HG03342 (cell line): ENCODE measurements around the gene GSTA5.
"Not testable (repeated sequence)": the region's sequence is repeated elsewhere in the genome, so short reads cannot be mapped to it uniquely, and the experiment has no call there.

ENCODE experiments used
- ATAC-seq: cut with Tn5 transposase; IDR thresholded peaks from one replicate; pipeline ENCODE4 v1.9.1; 2021; ENCODE audit warnings: mild to moderate bottlenecking, moderate library complexity; ENCODE audit not compliant: unreplicated experiment

Gene GSTA5

GRCh38 chr6:52839124-52840055 lies 1.2 kb downstream of the GSTA5 start:
- peak; percentile 87 for ATAC-seq

DNA sequence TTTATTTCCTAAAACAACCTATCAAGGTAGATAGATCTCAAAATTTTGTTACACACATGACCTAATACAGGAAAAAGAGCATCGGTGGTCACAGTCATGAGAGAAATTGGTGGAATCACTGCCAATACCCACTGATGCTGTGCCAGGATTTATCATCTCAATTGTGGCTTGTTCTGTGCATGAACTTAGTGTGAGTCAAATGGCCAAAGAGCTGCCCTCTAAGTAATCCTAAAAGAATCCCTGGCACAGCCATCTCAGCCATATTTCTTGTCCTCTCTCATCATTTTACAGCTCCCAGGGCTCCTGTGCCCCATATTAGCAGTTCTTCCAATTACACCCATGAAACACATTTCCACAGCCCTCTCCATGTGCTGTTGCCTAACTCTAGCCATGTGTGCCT lies 6.1 kb downstream of the GSTA5 start:
- ATAC-seq, result no peak

DNA sequence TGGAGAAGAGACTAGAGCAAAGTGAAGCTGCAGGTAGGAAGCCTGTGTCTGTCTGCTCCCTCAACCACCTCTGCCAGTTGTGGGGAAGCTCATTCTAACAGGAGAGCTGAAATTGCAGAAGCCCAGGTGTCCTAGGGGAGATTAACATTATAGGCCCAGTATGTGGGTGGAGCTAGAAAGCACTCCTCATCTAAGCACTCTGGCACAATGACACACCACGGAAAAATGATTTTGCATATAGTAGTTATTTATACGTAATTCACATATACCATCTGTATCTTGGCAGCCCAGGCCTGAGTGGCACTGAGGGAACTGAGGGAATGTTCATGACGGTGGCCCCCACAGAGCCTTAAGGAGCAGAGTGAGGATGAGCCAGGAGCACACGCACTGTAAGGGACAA lies 9.7 kb downstream of the GSTA5 start:
- not testable (repeated sequence) for ATAC-seq

DNA sequence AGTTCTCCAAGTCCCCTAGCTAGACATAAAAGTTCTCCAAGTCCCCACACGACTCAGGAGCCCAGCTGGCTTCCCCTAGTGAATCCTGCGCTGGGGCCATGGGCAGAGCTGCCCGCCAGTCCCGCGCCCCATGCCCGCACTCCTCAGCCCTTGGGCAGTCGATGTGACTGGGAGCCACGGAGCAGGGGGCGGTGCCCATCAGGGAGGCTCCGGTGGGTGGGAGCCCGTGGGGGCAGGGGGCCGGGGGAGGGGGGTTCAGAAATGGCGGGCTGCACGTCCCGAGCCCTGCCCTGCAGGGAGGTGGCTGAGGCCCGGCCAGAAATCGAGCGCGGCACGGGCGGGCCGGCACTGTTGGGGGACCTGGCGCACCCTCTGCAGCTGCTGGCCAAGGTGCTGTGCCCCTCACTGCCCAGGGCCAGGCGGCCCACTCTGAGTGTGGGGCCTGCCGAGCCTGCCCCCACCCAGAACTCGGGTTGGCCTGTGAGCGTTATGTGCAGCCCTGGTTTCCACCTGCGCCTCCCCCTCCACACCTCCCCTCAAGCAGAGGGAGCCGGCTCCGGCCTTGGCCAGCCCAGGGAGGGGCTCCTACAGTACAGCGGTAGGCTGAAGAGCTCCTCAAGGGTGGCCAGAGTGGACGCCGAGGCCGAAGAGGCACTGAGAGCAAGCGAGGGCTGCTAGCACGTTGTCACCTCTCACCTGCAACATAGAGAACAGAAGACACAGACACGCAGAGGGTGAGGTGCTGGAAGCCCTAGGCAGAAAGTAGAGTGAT lies 11.4 kb downstream of the GSTA5 start:
- ATAC-seq, result no peak

DNA sequence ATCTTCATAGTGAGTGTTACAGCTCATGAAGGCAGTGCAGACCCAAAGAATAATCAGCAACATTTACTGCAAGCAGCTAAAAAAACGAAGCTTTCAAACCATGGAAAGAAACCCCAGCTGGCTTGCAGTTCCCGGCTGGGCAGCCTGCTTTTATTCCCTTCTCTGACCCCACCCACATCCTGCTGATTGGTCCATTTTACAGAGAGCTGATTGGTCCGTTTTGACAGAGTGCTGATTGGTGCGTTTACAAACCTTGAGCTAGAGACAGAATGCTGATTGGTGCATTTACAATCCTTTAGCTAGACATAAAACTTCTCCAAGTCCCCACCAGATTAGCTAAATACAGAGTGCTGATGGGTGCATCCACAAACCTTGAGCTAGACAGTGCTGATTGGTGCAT lies 12.0 kb downstream of the GSTA5 start:
- ATAC-seq, result not testable (repeated sequence)

DNA sequence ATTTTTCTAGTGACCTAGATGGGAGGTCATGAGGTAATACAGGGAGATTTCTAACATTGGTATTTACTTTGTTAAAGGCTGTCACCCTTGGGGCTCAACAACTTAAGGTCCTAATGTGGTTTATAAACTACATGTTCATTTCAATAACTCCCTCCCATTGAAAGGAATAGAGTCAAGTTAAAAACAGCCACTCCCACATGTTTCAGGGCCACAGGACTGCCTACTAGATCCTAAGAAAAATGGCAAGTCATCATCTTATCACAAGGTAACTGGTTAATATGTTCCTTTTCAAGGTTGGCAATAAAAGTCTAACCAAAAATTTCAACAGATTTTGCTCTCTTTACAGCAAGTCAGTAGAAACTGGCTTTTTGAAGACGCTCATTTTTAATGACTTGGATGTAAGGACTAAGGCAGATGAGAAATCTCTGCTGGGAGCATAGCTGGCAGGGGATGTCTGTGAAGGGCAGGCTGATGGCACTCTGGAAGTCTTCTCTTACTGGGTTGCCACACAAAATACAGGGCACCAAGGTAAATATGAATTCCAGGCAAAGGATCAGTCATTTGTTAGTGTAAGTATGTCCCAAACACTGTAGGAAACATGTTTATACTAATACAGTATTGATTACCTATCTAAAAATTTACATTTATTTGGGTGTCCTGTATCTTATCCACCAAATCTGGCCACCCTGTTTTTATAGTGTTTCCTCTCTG lies 13.4 kb downstream of the GSTA5 start:
- not testable (repeated sequence) for ATAC-seq

DNA sequence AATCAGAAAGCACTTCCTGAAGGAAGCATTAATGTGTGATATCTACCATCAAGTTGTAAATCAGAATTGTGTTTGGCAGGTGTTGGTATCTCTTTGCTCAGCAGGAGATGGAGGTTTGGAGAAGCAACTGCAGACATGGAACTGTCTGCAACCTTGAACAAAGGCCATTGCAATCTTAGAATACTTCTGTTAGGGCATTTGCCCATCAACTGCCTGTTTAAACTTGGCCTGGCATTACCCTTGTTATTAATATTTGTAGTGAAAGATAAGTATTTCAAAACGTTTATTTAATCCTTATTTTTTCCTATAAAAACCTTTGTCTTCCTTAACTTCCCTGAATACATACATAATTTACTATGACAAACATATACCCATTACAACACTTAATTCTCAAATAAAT lies 14.1 kb downstream of the GSTA5 start:
- no peak for ATAC-seq

GRCh38 chr6:52825900-52826459 lies 14.6 kb downstream of the GSTA5 start:
- ATAC-seq, result not testable (repeated sequence)

GRCh38 chr6:52825270-52825793 lies 15.3 kb downstream of the GSTA5 start:
- ATAC-seq, result not testable (repeated sequence)

- no peak for ATAC-seq
These were observed 18.8 kb downstream of the GSTA5 start for GRCh38 chr6:52821842-52822241.

DNA sequence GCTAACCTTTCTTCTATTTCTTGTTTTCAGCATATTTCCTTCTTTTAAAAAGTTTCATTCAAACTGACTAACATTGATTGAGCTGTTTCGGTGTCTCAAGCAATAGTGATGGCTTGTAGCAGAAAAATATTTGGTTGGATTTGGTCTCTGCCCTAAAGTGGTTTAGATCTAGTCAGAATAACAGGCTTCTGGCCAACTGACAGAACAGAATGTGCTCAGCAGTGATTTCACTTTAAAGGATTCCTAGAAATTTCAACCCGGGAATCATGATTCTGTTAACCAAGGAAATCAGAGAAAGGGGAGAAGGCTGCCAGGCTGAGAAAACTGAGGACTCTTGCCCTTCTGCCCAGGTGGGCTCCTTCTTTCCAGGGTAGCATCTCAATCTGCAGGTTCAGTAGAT lies 20.4 kb downstream of the GSTA5 start:
- ATAC-seq, result no peak

GRCh38 chr6:52815167-52816092 lies 25.2 kb downstream of the GSTA5 start:
- ATAC-seq, result peak; percentile 90

DNA sequence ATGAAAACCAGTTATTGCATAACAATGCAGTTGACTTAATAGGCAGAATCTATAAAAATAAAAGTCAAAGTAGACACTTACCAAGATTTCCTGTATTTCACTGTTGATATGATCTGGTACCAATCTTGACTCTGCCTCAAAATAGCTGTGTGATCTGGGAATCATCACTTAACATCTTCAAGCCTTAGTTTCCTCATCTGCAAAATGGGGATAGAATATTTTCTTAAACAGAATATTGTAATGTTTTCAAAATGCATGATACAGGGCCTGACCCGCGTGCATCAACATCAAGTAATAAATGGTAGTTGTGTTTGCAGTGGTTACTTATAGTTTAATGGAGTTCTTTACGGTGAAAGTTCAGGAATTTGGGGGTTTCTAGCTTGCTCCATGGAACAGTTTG lies 26.1 kb downstream of the GSTA5 start:
- ATAC-seq, result not testable (repeated sequence)

GRCh38 chr6:52809777-52810176 lies 30.8 kb downstream of the GSTA5 start:
- ATAC-seq, result not testable (repeated sequence)

DNA sequence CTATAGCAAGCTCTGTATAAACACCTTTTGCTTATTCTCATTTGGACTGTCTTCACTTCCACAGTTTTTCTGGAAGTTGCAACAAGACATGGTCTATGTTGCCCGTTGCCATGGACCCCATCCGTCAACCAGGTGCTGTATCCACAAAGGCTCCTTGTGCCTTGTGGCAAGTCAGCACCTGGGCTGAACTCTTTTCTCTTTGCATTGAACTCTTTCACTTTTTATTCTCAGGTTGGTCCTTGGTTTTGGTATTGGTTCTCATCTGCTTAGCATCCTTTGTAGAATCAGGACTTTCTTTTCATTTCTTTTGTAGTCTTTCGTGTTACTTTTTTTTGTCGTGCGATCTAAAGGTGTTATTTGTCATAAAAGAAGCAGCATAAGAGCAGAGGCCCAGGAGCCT lies 32.0 kb downstream of the GSTA5 start:
- no peak for ATAC-seq

GRCh38 chr6:52803668-52804255 lies 36.9 kb downstream of the GSTA5 start, which contains the start of gene GSTA1:
Gene GSTA1, minus strand, starts transcription at chr6:52803816. Its CDS starts 4,549 bp downstream, at chr6:52799267.
- ATAC-seq, result not testable (repeated sequence)

GRCh38 chr6:52802806-52803205 lies 37.8 kb downstream of the GSTA5 start:
- no peak for ATAC-seq

- no peak for ATAC-seq
These were observed 39.3 kb downstream of the GSTA5 start for GRCh38 chr6:52801188-52801841.

GRCh38 chr6:52799272-52799671 lies 41.3 kb downstream of the GSTA5 start:
- ATAC-seq, result not testable (repeated sequence)
